ENCODE measurements around the gene TCP11. TPM values are rescaled to one million over a fixed set of nuclear protein-coding genes. Genes with fewer than 3 reads are reported as not detected.

The TCP11 gene
- polyA plus RNA-seq, 4 donors, result 1.8 to 2.9 (median 1.9) TPM

- no peak for DNase-seq (ENCODE audit: low read depth in 4 of 4, low spot score in 2 of 4)
Observed at GRCh38 chr6:35096129-35096862, 44.8 kb downstream of the TCP11 start.

GRCh38 chr6:35094183-35094582 lies 47.0 kb downstream of the TCP11 start:
- no peak for DNase-seq (ENCODE audit: low read depth in 4 of 4, low spot score in 2 of 4)

- no peak for DNase-seq (ENCODE audit: low read depth in 4 of 4, low spot score in 2 of 4)
Observed at GRCh38 chr6:35093783-35094182, 47.4 kb downstream of the TCP11 start.

- no peak for DNase-seq (ENCODE audit: low read depth in 4 of 4, low spot score in 2 of 4)
Observed at GRCh38 chr6:35093118-35093445, 48.1 kb downstream of the TCP11 start.

GRCh38 chr6:35092362-35093117 lies 48.6 kb downstream of the TCP11 start:
- DNase-seq (ENCODE audit: low read depth in 4 of 4, low spot score in 2 of 4), result no peak

GRCh38 chr6:35091346-35092083 lies 49.6 kb downstream of the TCP11 start:
- no peak for DNase-seq (ENCODE audit: low read depth in 4 of 4, low spot score in 2 of 4)

- DNase-seq (ENCODE audit: low read depth in 4 of 4, low spot score in 2 of 4), result no peak
Observed at GRCh38 chr6:35090734-35091133, 50.4 kb downstream of the TCP11 start.

GRCh38 chr6:35089935-35090505 lies 51.1 kb downstream of the TCP11 start:
- DNase-seq (ENCODE audit: low read depth in 4 of 4, low spot score in 2 of 4), result no peak

GRCh38 chr6:35089216-35089934 lies 51.8 kb downstream of the TCP11 start:
- DNase-seq (ENCODE audit: low read depth in 4 of 4, low spot score in 2 of 4), result no peak

- DNase-seq (ENCODE audit: low read depth in 4 of 4, low spot score in 2 of 4), result no peak
Observed at GRCh38 chr6:35088281-35089215, 52.6 kb downstream of the TCP11 start.

GRCh38 chr6:35087361-35088280 lies 53.5 kb downstream of the TCP11 start:
- no peak for DNase-seq (ENCODE audit: low read depth in 4 of 4, low spot score in 2 of 4)

- no peak for DNase-seq (ENCODE audit: low read depth in 4 of 4, low spot score in 2 of 4)
Observed at GRCh38 chr6:35086636-35087360, 54.3 kb downstream of the TCP11 start.

GRCh38 chr6:35086282-35086632 lies 54.9 kb downstream of the TCP11 start:
- no peak for DNase-seq (ENCODE audit: low read depth in 4 of 4, low spot score in 2 of 4)

GRCh38 chr6:35085359-35086281 lies 55.5 kb downstream of the TCP11 start:
- DNase-seq (ENCODE audit: low read depth in 4 of 4, low spot score in 2 of 4), result no peak

GRCh38 chr6:35084511-35085203 lies 56.5 kb downstream of the TCP11 start:
- DNase-seq (ENCODE audit: low read depth in 4 of 4, low spot score in 2 of 4), result no peak

- no peak for DNase-seq (ENCODE audit: low read depth in 4 of 4, low spot score in 2 of 4)
Observed at GRCh38 chr6:35084041-35084491, 57.1 kb downstream of the TCP11 start.
